ENCODE results near the gene GPC5.
"Not testable (repeated sequence)": the region's sequence is repeated elsewhere in the genome, so short reads cannot be mapped to it uniquely, and the experiment has no call there.

Gene GPC5

GRCh38 chr13:92221916-92222315, 823.5 kb downstream of the GPC5 start:
- DNase-seq: peak; percentile 52

GRCh38 chr13:92224052-92224821, 825.8 kb downstream of the GPC5 start:
- no peak for DNase-seq

GRCh38 chr13:92224825-92225224, 826.4 kb downstream of the GPC5 start:
- no peak for DNase-seq

GRCh38 chr13:92225861-92226260, 827.4 kb downstream of the GPC5 start:
- no peak for DNase-seq

GRCh38 chr13:92232871-92233270, 834.5 kb downstream of the GPC5 start:
- no peak for DNase-seq

GRCh38 chr13:92251671-92252210, 853.3 kb downstream of the GPC5 start:
- DNase-seq: no peak

GRCh38 chr13:92255526-92255925, 857.1 kb downstream of the GPC5 start:
- no peak for DNase-seq

- DNase-seq: no peak
Observed at GRCh38 chr13:92256211-92256610, 857.8 kb downstream of the GPC5 start.

- no peak for DNase-seq
Observed at GRCh38 chr13:92259046-92259445, 860.6 kb downstream of the GPC5 start.

- DNase-seq: no peak
Observed at GRCh38 chr13:92259523-92259922, 861.1 kb downstream of the GPC5 start.

GRCh38 chr13:92260363-92260762, 861.9 kb downstream of the GPC5 start:
- DNase-seq: peak; percentile 47

- DNase-seq: peak; percentile 37
Observed at GRCh38 chr13:92262100-92262788, 863.8 kb downstream of the GPC5 start.

- no peak for DNase-seq
Observed at GRCh38 chr13:92265408-92265807, 867.0 kb downstream of the GPC5 start.

GRCh38 chr13:92270990-92271389, 872.6 kb downstream of the GPC5 start:
- DNase-seq: no peak

GRCh38 chr13:92272177-92272576, 873.8 kb downstream of the GPC5 start:
- no peak for DNase-seq

- DNase-seq: not testable (repeated sequence)
Observed at GRCh38 chr13:92280986-92281385, 882.6 kb downstream of the GPC5 start.

GRCh38 chr13:92290718-92291307, 892.4 kb downstream of the GPC5 start:
- not testable (repeated sequence) for DNase-seq

- not testable (repeated sequence) for DNase-seq
Observed at GRCh38 chr13:92294533-92294932, 896.1 kb downstream of the GPC5 start.

- not testable (repeated sequence) for DNase-seq
Observed at GRCh38 chr13:92296154-92296671, 897.8 kb downstream of the GPC5 start.

GRCh38 chr13:92297971-92298942, 899.8 kb downstream of the GPC5 start:
- DNase-seq: peak; percentile 33

GRCh38 chr13:92300651-92301050, 902.2 kb downstream of the GPC5 start:
- no peak for DNase-seq

- no peak for DNase-seq
Observed at GRCh38 chr13:92303428-92303827, 905.0 kb downstream of the GPC5 start.

All from NCI-H69 (cell line).